Non-pigmented ciliary epithelial cell (primary cell): ENCODE results near the gene KCNN4.

ENCODE experiments used
- DNase-seq: peaks from one replicate; pipeline ENCODE4 v3.0.0-alpha.2; 2010; ENCODE audit warnings: low read depth

Gene KCNN4

DNA sequence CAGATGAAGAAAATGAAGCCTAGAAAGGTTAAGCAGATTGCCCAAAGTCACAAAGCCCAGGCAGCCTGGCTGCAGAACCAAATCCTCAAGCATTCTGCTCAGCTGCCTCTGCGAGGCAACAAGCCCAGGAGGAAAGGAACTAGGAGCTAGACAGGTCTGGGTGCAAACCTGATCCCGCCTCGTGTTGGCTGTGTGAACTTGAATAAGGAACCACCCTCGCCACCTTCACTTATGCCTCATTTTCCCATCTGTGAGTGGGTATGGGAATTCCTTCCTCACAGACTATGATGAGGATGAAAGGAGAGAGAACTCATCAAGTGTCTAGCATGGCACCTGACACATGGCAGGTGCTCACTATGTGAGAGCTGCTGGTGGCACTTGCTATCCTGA lies 32.6 kb downstream of the KCNN4 start:
- DNase-seq: no peak

DNA sequence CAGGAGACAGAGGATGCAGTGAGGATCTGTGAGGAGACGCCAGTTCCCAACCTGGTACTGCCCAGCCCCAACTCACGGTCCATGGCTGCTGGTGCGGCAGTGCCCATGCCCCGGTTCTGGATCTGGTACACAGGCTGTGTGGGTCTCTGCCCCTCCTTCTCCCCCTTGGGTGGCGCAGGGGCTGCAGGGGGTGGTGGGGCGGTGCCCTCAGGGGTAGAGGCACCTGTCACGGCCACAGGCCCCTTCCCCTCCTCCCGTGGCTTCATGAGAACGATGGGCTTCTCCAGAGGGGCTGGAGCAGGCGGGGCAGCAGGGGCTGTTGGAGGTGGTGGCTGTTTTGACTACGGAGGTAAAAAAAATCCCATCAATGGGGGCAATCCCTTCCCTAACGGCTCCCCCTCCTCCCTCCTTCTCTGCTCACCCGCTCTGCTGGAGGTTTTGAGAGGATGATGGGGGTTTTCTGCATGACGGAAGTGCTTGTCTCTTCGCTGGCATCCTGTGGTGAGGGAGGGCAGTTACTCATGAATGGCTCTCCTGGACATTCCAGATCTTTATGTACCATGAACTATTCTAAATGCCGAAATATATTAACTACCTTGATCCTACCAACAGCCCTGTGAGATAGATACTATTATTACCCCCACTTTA lies 33.1 kb downstream of the KCNN4 start:
- no peak for DNase-seq

DNA sequence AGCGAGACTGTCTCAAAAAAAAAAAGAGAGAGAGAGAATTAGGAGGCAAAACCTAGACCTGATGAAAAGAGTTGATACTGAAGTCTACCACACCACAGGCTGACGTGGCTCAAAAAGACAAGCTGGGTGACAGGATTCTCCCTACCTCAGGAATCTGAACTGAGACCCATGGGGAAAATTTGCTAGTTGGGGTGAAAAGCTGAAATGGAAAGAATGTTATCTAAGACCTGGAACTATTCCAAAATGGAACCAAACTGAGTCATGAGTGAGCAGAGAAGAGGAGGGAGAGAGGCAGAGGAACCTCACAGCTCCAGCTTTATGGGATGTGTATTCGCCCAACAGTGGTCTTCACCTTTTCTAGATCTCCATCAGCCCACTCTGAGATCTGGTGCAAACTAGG lies 37.7 kb downstream of the KCNN4 start:
- peak; percentile 75 for DNase-seq

DNA sequence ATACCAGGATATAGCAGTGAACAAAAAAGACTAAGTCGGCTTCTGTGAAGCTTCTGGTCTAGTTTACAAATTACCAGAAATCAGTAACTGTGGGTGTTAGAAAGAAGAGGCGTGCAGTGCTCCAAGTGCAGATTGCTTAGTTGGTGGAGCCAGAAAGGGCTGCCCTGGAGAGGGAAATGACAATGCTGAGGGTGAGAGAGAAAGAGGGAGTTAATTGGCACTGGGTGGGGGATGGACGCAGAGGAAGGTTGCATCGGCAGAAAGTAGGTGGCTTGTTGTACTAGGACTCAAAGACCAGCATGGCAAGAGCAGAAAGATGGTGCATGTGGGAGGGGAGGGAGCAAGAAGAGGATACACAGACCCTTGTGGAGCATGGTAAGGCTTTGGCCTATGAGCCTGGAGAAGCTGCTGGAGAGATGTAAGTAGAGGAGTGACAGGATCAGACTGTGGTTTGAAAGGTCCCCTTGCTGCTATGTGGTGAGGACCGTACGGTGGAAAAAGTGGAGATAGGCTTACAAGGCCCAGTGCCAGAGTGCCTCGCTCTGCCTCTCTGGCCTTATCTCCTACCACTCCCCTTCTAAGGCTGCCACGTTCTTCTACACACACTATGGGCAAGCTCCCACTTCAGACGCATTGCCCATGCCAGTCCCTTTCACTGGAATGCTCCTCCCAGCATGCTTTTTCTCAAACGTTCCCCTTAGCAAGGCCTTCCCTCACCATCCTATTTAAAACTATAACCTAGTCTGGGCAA lies 39.5 kb downstream of the KCNN4 start:
- DNase-seq: no peak

DNA sequence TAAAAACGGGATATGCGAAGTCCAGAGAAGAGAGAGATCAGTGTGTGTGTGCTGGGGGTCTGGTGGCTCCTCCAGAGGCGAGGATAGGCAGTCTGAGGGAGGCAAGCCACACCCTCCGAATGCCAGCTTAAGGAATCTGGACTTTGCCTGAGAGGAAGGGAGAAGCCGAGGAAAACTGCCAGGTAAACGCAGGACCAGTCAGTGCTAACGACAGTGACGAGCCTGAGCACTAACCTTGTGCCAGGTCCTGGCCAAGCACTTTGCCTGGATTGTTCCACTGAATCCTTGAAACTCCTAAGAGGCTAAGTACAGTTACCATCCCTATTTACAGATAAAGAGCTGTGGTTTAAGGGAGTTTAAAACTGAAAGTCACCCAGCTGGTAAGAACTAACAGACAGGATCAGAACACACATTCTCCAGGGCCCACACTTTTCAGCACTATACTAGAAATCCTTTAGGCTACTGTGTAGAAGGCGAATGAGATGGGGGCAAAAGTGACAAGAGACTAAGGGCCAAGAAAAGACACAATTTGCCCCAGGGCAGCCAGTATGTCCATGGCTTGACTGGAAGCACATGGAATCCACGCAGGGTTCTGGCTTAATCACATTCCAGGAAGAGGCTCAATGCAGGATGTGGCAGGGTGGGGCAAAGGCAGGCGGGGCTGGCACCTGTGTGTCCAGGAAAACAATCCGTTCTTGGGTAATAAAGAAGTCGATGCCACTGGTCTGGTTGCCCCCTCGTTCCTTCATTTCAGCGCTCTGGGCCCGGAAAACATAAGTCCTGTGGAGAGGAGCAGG lies 41.1 kb downstream of the KCNN4 start:
- DNase-seq: no peak

DNA sequence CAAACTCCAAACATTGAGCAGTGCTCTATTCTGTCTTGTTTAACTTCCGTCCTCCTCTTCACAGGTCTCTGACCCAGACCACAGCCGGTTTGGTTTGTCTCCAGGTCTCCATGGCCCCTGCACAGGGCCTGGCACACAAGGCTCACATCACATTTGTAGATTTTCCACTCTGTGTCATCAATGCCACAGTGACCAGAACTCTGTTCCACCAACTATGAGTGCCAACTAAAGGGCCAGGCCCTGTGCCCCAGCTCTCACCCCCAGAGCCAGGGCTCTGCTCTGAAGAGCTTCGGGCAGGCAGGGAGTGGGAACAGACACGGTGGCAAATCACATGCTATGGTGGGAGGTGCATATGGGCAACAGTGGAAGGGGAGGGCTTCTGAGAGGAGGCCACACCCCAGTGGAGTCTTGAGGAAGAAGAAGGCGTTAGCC lies 42.0 kb downstream of the KCNN4 start:
- DNase-seq: no peak

DNA sequence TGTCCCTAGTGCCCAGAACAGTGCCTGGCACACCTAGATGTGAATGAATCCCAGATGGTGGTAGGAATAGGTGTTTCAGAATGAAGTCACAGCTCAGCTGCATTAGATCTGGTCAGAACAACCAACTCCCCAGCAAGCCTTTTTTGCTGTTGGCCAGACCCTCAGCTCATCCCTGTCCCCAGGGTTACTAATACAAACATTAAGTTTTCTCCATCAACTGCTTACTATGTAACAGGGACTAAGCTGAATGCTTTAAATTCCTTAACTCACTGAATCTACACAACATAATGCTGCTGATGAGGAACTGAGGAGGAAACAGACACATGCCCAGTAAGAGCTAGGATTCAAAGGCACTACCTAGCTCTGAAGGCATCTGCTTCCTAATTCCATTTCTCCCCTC lies 44.8 kb downstream of the KCNN4 start:
- no peak for DNase-seq

DNA sequence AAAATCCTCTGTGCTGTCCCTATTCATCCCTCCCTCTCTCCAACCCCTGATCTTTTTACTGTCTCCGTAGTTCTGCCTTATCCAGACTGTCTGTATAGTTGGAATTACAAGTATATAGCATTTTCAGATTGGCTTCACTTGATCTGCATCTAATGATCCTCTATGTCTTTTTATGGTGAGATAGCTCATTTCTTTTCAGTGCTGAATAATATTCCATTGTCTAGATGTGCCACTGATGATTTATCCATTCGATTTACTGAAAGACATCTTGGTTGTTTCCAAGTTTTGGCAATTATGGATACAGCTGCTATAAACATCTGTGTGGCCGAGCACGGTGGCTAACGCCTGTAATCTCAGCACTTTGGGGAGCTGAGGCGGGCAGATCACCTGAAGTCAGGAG lies 45.8 kb downstream of the KCNN4 start:
- no peak for DNase-seq

DNA sequence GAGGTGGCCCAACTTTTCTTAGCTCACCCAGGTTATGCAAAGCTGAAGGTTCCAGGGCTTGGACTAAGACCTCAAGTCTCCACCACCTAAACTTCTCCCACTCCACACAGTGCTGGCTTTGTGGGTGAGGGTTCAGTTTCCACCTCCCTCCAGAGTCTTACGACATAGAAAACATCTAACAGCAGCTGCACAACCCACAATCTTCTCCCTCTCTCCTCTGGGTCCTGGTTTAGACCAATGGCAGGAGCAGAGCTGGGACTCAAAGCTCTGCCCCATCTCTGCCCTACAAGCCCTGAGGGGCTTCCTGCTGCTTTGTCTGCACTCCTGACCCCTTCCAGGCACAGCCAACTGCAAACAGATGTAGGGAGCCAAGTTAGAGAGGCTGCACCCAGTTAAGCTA lies 48.9 kb downstream of the KCNN4 start:
- DNase-seq: no peak

DNA sequence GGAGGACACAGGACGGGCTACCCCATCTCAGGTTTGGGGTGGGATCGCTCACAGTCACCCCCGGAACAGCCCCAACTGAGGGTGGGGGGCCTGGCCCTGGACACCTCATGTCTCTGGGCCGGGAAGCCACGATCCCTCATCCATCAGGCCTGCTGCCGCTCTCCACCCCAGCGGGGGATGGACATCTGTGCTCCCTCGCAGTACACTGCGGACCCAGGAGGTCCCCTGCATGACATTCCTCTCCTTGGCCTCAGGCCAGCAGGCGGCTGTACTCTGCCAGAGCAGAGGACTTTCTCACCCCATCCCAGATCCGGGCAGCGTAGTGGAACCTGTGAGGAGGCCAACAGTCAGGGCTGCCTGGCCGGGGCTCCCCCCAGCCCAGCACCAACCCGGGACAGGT lies 49.4 kb downstream of the KCNN4 start:
- no peak for DNase-seq

DNA sequence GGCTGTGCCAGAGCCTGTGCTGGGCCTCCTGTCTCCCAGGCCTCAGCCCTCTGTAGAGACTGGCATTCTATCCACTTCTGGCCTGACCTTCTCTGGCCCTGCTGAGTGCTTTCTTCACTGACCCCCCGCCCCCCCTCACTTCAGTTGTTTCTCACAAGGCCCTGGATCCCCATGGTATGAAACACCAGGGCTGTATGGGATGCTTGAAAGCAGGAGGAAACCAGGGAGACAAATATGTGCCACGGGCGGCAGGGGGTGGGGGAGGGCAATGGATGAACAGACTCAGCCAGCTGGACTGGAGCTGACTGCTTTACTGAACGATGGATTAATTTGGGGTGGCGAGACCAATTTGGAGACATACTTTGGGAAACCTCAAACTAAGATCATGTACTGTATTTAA lies 50.9 kb downstream of the KCNN4 start:
- DNase-seq: no peak

DNA sequence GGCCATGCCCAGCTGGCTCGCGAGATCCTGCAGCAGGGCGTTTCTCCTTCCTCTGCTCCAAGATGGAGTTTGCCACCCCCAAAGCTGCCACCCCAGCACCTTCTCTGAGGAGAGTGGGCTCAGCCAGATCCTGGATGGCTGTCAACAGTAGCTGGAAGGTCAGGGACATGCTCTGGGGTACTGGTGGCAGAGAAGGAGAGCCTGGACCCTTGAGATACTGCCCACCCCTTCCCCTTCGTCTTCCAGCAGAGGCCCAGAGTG lies 53.2 kb downstream of the KCNN4 start:
- no peak for DNase-seq

DNA sequence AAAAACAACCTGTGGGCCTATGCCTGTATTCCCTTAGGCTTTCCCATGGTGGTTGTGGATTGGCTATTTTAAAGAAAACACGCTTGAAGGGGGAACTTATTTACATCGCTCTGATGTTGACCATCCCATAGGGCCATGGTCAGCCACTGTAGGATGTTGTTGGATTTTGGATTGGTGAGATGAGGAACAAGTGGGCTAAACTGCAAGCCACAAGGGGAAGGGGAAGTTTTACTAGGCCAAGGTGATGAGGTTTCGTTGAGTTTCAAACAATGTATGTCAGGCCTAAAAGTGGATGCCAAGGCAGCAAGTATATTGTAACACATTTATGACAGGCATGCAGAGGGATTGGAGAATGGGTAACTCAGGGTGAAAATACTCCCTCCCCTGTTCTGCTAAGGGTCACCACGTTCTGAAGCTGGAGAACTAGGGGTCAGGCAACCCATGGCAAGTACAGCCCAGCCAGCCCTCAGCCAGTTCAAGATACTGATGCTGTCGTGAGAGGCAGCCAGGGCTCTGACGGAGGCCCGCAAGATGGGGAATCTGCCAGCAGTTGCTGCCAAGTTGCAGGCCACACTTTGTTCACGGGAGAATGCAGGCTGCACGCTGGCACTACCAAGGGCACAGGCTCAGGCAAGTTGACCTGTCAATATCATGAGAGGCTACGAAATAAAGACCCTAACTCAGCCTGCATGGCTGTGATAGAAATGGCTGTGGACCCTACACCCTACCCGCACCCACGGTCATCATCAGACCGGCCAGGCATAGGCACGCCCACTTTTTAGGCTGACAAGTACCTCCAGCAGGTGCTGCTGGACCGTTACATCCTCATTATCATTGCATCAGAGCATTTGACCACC lies 53.8 kb downstream of the KCNN4 start:
- no peak for DNase-seq

DNA sequence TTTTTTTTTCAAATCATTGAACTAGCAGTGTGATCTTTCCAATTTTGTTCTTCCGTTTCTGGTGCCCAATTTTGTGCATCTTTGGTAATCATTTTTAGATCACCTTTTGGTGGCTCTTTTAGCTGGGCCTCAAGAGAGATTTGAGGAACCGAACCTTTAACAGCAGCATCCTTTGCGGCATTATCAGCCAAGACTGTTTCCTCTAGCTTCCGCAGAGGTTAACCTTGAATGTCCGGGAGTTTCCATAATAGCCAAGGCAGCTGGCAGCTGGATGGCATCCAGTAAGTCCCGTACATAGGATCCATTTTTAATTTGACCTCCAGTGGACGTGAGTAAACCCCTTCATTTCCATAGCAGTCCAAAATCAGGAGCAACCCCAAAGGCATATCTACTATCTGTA lies 55.3 kb downstream of the KCNN4 start:
- no peak for DNase-seq

DNA sequence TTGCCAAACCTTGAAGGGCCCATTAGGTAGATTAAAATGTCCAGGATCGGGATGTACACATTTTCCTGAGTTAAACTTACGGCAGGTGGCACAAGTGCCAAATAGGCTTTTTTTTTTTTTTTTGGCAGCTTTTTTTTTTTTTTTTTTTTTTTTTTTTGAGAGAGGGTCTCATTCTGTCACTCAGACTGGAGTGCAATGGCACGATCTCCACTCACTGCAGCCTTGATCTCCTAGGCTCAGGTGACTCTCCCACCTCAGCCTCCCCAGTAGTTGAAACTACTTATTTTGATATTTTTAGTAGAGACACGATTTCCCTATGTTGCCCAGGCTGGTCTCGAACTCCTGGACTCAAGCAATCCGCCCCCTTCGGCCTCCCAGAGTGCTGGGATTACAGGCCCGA lies 55.9 kb downstream of the KCNN4 start:
- no peak for DNase-seq

DNA sequence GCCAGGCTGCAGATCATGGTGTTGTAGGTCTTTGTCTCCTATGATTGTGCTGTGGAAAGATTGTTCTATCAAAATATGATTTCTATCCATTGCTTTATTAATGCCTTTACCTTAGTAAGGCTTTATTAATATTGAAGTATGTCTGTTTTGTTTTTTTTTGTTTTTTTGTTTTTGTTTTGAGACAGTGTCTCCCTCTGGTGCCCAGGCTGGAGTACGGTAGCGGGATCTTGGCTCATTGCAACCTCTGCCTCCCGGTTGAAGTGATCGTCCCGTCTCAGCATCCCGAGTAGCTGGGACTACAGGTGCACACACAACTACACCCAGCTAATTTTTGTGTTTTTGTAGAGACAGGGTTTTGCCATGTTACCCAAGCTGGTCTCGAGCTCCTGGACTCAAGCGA lies 57.2 kb downstream of the KCNN4 start:
- no peak for DNase-seq

DNA sequence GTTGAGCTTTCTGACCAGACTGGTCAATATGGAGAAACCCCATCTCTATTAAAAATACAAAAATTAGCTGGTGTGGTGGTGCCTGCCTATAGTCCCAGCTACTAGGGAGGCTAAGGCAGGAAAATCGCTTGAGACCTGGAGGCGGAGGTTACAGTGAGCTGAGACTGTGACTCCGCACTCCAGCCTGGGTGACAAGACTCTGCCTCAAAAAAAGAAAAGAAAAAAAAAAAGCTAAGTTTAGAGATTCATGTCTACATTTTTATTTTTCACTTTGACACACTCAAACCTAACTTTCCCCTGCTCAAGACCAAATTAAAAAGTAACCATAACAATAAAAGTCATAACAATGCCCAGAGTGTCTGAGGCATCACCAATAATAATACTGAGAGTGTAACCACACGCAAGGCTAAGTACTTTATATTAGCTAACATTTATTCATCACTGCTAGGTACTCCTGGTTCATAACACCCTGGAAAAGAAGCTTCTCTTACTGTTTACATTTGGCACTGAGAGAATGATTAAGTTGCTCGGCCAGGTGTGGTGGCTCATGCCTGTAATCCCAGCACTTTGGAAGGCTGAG lies 59.2 kb downstream of the KCNN4 start:
- DNase-seq: no peak

DNA sequence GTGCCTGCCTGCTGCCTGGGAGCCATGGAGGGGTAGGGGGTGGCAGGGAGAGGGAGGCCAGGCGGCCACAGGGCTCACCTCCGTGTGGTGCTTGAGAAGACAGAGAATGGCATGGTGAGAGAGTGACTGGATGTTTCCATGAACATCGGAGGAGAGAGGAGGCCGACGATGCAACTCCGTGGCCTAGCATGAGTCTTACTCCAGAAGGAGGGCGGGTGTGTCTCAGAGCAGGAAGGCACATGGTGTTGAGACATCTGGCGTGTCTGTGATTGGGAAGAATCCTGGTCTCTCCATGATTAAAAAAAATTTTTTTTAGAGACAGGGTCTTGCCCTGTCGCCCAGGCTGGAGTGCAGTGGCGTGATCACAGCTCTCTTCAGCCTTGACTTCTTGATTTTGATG lies 59.8 kb downstream of the KCNN4 start:
- DNase-seq: no peak

DNA sequence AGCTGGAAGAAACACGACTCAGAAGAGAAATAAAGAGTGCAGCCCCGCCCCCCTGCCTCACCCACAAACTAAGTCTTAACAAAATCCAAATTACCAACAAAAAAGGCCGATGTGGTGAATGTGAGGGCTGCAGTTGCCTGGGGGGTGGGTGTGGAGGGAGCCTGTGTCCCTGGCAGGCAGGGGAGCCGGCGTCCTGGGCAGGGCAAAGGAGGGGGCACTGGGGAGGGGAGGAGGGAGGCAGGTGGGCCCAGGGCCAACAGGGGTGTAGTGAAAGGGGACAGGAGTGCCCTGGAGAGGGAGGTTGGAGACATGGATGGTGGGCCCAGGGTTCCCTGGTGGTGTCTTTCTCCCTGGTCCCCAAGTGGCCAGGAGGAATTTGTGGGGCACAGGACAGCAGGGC lies 60.9 kb downstream of the KCNN4 start:
- no peak for DNase-seq

DNA sequence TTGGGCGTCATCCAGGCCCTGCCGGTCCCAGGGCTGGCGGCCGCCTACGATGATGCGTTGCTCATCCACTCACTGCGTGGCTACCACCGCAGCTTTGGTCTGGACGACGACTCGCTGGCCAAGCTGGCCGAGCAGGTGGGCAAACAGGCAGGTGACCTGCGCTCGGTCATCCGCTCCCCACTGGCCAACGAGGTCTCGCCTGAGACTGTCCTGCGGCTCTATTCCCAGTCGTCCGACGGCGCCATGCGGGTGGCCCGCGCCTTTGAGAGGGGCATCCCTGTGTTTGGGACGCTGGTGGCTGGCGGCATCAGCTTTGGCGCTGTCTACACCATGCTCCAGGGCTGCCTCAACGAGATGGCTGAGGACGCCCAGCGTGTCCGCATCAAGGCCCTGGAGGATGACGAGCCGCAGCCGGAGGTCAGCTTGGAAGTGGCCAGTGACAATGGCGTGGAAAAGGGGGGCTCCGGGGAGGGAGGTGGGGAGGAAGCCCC lies 61.4 kb downstream of the KCNN4 start:
- no peak for DNase-seq

DNA sequence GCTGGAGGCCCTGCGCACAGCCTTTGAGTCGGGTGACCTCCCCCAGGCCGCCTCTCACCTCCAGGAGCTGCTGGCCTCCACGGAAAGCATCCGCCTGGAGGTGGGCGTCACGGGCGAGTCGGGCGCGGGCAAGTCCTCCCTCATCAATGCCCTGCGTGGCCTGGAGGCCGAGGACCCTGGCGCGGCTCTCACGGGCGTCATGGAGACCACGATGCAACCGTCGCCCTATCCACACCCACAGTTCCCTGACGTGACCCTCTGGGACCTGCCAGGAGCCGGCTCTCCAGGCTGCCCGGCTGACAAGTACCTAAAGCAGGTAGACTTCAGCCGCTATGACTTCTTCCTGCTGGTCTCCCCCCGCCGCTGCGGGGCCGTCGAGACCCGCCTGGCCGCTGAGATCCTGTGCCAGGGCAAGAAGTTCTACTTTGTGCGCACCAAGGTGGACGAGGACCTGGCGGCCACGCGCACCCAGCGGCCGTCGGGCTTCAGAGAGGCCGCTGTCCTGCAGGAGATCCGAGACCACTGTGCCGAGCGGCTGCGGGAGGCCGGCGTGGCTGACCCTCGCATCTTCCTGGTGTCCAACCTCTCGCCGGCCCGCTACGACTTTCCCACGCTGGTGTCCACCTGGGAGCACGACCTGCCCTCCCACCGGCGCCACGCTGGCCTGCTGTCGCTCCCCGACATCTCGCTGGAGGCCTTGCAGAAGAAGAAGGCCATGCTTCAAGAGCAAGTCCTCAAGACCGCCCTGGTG lies 62.0 kb downstream of the KCNN4 start:
- DNase-seq: no peak
